SK-N-MC (cell line): Measurements from ENCODE around the gene STIMATE.

Experiments used
- DNase-seq: peaks from one replicate; pipeline ENCODE4 v3.0.0-alpha.2; 2011; ENCODE audit warnings: low read depth, low spot score
- H3K27ac ChIP-seq: fragments of 200-600 bp; sonication (generic); 2 replicates; pipeline ENCODE4 v1.5.1; 2016; ENCODE audit warnings: mixed run types
- H3K36me3 ChIP-seq: fragments of 200-600 bp; sonication (generic); 2 replicates; pipeline ENCODE4 v1.6.1; 2017; ENCODE audit warnings: antibody characterized with exemption, low read length, mixed read lengths; ENCODE audit not compliant: insufficient read depth
- H3K4me3 ChIP-seq: fragments of 200-600 bp; sonication (generic); 2 replicates; pipeline ENCODE4 v1.5.1; 2016
- H3K9ac ChIP-seq: fragments of 200-600 bp; sonication (generic); 2 replicates; pipeline ENCODE4 v1.8.0; 2017; ENCODE audit warnings: mixed run types, mixed read lengths; ENCODE audit not compliant: insufficient read length
- H3K9me3 ChIP-seq: fragments of 200-600 bp; sonication (generic); 2 replicates; pipeline ENCODE4 v1.6.1; 2017; ENCODE audit warnings: low read depth, mild to moderate bottlenecking, antibody characterized with exemption, low read length, moderate library complexity, mixed read lengths
- EZH2 ChIP-seq: fragments of 200-600 bp; sonication (generic); IDR thresholded peaks from one replicate; pipeline ENCODE4 v1.6.1; 2017; ENCODE audit warnings: antibody characterized with exemption
- FOXP2 ChIP-seq: optimal IDR thresholded peaks from 2 replicates; pipeline ENCODE3; 2011; ENCODE audit warnings: mild to moderate bottlenecking, moderate library complexity; ENCODE audit not compliant: insufficient read depth; ENCODE audit errors: extremely low read length, control extremely low read depth
- POLR2AphosphoS5 ChIP-seq: IDR thresholded peaks from 2 replicates; pipeline ENCODE4 v1.6.1; 2012; ENCODE audit warnings: mild to moderate bottlenecking, low read depth, low read length, borderline replicate concordance

Gene STIMATE

GRCh38 chr3:52839268-52839575 is 58.1 kb downstream of the STIMATE start:
- Histone ChIP-seq H3K9me3 (no peaks in the 10 kb centered on the region), H3K36me3 (no peaks in the 10 kb centered on the region), H3K4me3 (no peak overlapping the region), H3K9ac (no peak overlapping the region), H3K27ac (no peak overlapping the region)
- no peak for DNase-seq
- TF ChIP-seq POLR2AphosphoS5 (no peak), FOXP2 (no peak), EZH2 (no peak)

DNA sequence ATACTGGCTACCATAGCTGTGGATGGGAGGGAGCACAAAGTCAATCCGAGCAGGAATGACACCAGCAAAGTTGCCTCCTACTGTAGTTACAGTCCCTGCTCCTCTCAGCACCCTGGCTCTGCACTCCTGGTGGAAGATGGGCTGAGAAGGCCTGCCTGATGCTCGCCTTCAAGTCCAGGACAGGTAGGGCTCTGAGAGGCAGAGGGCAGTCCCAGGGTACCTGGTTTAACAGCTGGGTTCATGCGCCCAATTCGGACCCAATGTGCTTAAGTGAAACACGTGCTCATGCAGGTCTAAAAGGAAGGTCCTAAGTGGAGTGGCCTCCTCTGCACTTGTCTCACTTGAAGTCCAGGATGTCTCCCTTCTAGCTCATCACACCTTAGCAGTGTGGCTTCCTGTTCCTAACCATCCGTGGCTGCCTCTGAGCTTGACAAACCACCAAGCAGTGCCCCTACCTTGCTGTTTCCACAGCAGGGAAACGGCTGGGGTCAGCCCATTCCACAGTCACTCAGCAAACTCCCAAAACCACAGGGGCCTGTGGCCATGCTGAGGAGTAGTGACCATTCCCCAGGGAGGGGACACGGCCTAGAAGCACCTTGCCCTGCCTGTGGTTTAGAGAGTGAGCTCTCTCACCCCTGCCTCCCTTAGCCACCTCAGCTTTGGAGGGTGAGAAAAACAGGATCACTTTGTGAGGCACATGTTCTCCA is 58.6 kb downstream of the STIMATE start:
- Histone ChIP-seq H3K9ac (no peak overlapping the region), H3K36me3 (no peaks in the 10 kb centered on the region), H3K4me3 (no peak overlapping the region), H3K9me3 (no peaks in the 10 kb centered on the region), H3K27ac (no peak overlapping the region)
- no peak for DNase-seq
- TF ChIP-seq FOXP2 (no peak), POLR2AphosphoS5 (no peak), EZH2 (no peak)

- Histone ChIP-seq H3K9ac (no peak overlapping the region), H3K4me3 (no peak overlapping the region), H3K36me3 (no peaks in the 10 kb centered on the region), H3K27ac (no peak overlapping the region), H3K9me3 (no peaks in the 10 kb centered on the region)
- DNase-seq: no peak
- TF ChIP-seq FOXP2: no peak
- no peak for TF ChIP-seq EZH2
- no peak for TF ChIP-seq POLR2AphosphoS5
Measured at GRCh38 chr3:52836986-52837385, 60.4 kb downstream of the STIMATE start.

GRCh38 chr3:52836471-52836845 is 60.9 kb downstream of the STIMATE start:
- H3K27ac ChIP-seq: no peak overlapping the region
- DNase-seq: no peak
- H3K4me3 ChIP-seq: no peak overlapping the region
- TF ChIP-seq EZH2 (no peak), POLR2AphosphoS5 (no peak), FOXP2 (no peak)
- no peaks in the 10 kb centered on the region for H3K36me3 ChIP-seq
- no peaks in the 10 kb centered on the region for H3K9me3 ChIP-seq
- H3K9ac ChIP-seq: no peak overlapping the region

GRCh38 chr3:52835766-52836470 is 61.4 kb downstream of the STIMATE start:
- H3K9me3 ChIP-seq: no peaks in the 10 kb centered on the region
- H3K4me3 ChIP-seq: no peak overlapping the region
- DNase-seq: no peak
- no peak overlapping the region for H3K27ac ChIP-seq
- TF ChIP-seq POLR2AphosphoS5 (no peak), EZH2 (no peak), FOXP2 (no peak)
- H3K36me3 ChIP-seq: no peaks in the 10 kb centered on the region
- no peak overlapping the region for H3K9ac ChIP-seq

GRCh38 chr3:52834871-52835501 is 62.4 kb downstream of the STIMATE start, which contains the start of gene MUSTN1:
MUSTN1 (minus strand) TSS chr3:52835019; CDS start chr3:52834948, 71 bp downstream.
- TF ChIP-seq FOXP2: no peak
- no peak for TF ChIP-seq EZH2
- no peak for TF ChIP-seq POLR2AphosphoS5
- DNase-seq: no peak
- no peak within 1 kb of the TSS for H3K9ac ChIP-seq
- H3K4me3 ChIP-seq: no peak within 1 kb of the TSS
- no peaks in the 10 kb centered on the region for H3K9me3 ChIP-seq
- no peaks in the 10 kb centered on the region for H3K36me3 ChIP-seq
- H3K27ac ChIP-seq: no peak within 1 kb of the TSS

DNA sequence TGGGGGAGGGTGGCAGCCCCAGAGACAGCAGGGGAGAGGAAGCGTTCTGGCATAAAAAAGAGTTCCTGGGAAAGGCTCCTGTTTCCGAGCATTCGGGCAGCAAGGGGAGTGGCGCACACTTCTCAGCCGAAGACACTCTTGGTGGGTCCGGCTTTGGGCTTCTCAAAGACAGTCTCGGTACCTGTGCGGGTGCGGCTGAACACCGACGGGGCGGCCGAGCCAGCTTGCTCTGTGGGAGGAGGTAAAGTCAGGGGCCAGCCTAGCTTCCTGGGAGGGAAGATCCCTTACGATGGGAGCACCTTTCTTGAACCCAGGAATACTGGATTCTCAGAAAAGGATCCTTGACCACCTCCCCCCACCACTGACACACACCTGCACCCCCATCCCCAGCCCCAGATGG is 64.1 kb downstream of the STIMATE start:
- no peaks in the 10 kb centered on the region for H3K36me3 ChIP-seq
- no peak for TF ChIP-seq FOXP2
- H3K27ac ChIP-seq: no peak overlapping the region
- H3K4me3 ChIP-seq: no peak overlapping the region
- H3K9me3 ChIP-seq: no peaks in the 10 kb centered on the region
- DNase-seq: no peak
- no peak overlapping the region for H3K9ac ChIP-seq

GRCh38 chr3:52831500-52832301 is 65.6 kb downstream of the STIMATE start:
- Histone ChIP-seq H3K9me3 (no peaks in the 10 kb centered on the region), H3K36me3 (no peaks in the 10 kb centered on the region), H3K9ac (no peak overlapping the region), H3K27ac (no peak overlapping the region), H3K4me3 (no peak overlapping the region)
- TF ChIP-seq EZH2 (no peak), FOXP2 (no peak), POLR2AphosphoS5 (no peak)
- DNase-seq: no peak
